HUES48 (cell line): Measurements from ENCODE around the gene CXCL9.
"Not testable (repeated sequence)": the region's sequence is repeated elsewhere in the genome, so short reads cannot be mapped to it uniquely, and the experiment has no call there.

Experiments used
- H3K27ac ChIP-seq: one replicate; pipeline ENCODE4 v1.7.0; 2013; ENCODE audit warnings: low read depth, low read length, inconsistent platforms
- H3K27me3 ChIP-seq: 2 replicates; pipeline ENCODE4 v1.6.1; 2013; ENCODE audit warnings: mild to moderate bottlenecking, low read length; ENCODE audit not compliant: control insufficient read depth, insufficient read depth
- H3K36me3 ChIP-seq: 2 replicates; pipeline ENCODE4 v1.6.1; 2013; ENCODE audit warnings: low read length; ENCODE audit not compliant: control insufficient read depth, insufficient read depth
- H3K4me1 ChIP-seq: 2 replicates; pipeline ENCODE4 v1.6.1; 2013; ENCODE audit warnings: mild to moderate bottlenecking, low read length; ENCODE audit not compliant: control insufficient read depth, insufficient read depth
- H3K4me3 ChIP-seq: 2 replicates; pipeline ENCODE4 v1.5.1; 2013; ENCODE audit warnings: mild to moderate bottlenecking, low read depth, low read length
- H3K9ac ChIP-seq: 2 replicates; pipeline ENCODE4 v1.6.1; 2013; ENCODE audit warnings: mild to moderate bottlenecking, low read depth, low read length, moderate library complexity
- H3K9me3 ChIP-seq: 2 replicates; pipeline ENCODE4 v1.6.1; 2013; ENCODE audit warnings: low read length; ENCODE audit not compliant: control insufficient read depth, insufficient read depth

Gene CXCL9

DNA sequence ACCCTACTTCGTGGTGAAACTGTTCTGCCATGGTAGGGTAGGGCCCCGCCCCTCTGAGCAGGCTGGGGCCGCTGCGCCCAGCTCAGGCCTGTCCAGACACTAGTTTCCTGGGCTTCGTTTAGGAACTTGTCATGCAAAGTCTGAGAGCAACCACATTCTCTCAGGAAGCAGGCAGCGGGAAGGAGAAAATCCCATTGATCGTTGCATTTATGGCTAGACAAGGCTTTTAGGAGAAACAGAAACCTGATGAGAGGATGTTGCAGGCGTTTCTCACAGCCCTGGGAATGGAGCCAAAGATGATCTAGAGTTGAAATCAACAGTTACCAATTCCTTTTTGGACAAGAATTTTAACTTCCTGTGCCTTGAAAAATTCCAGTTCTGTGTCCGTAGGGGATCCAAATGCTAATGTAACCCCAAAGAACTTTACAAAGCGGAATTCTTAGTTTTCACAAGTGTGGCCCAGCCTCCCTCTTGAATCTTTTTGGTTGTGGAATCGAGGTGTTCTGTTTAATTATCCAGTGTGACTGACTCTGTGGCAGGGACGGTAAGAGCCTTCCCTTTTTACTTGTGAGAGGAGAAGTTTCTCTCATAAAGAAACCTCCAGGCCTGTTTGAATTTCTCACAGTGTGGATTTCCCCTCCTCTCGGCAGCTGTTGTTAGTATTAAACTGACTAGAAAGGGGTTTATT lies 4.5 kb upstream of the CXCL9 start:
- Histone ChIP-seq H3K4me3 (no peak overlapping the region; the same call in 1 of the 2 replicates), H3K27ac (no peak overlapping the region), H3K9me3 (no peaks in the 10 kb centered on the region), H3K9ac (no peak overlapping the region), H3K36me3 (no peaks in the 10 kb centered on the region), H3K27me3 (no peaks in the 10 kb centered on the region), H3K4me1 (peaks cover 10% of the 10 kb centered on the region)

GRCh38 chr4:76011018-76011670 lies 3.8 kb upstream of the CXCL9 start:
- H3K9ac ChIP-seq, result no peak overlapping the region
- H3K27me3 ChIP-seq, result no peaks in the 10 kb centered on the region
- H3K4me3 ChIP-seq, result no peak overlapping the region
- no peaks in the 10 kb centered on the region for H3K9me3 ChIP-seq
- H3K4me1 ChIP-seq, result peaks cover 10% of the 10 kb centered on the region
- no peaks in the 10 kb centered on the region for H3K36me3 ChIP-seq
- no peak overlapping the region for H3K27ac ChIP-seq

- peaks cover 10% of the 10 kb centered on the region for H3K4me1 ChIP-seq
- no peak overlapping the region for H3K9ac ChIP-seq
- no peak overlapping the region for H3K27ac ChIP-seq
- no peaks in the 10 kb centered on the region for H3K9me3 ChIP-seq
- H3K36me3 ChIP-seq, result no peaks in the 10 kb centered on the region
- no peaks in the 10 kb centered on the region for H3K27me3 ChIP-seq
- no peak overlapping the region for H3K4me3 ChIP-seq
Measured at GRCh38 chr4:76010576-76010975, 3.3 kb upstream of the CXCL9 start.

- peaks cover 10% of the 10 kb centered on the region for H3K4me1 ChIP-seq
- no peaks in the 10 kb centered on the region for H3K9me3 ChIP-seq
- no peak overlapping the region for H3K4me3 ChIP-seq
- no peaks in the 10 kb centered on the region for H3K27me3 ChIP-seq
- H3K36me3 ChIP-seq, result no peaks in the 10 kb centered on the region
- H3K27ac ChIP-seq, result no peak overlapping the region
- H3K9ac ChIP-seq, result no peak overlapping the region
Measured at GRCh38 chr4:76009311-76009710, 2.0 kb upstream of the CXCL9 start.

- Histone ChIP-seq H3K9ac (no peak overlapping the region), H3K9me3 (no peaks in the 10 kb centered on the region), H3K4me3 (no peak overlapping the region), H3K27me3 (no peaks in the 10 kb centered on the region), H3K4me1 (no peaks in the 10 kb centered on the region), H3K27ac (no peak overlapping the region), H3K36me3 (no peaks in the 10 kb centered on the region)
Measured at GRCh38 chr4:76003620-76004019, 3.7 kb downstream of the CXCL9 start.

- no peak overlapping the region for H3K4me3 ChIP-seq
- no peaks in the 10 kb centered on the region for H3K4me1 ChIP-seq
- no peak overlapping the region for H3K27ac ChIP-seq
- H3K9ac ChIP-seq, result no peak overlapping the region
- no peaks in the 10 kb centered on the region for H3K27me3 ChIP-seq
- no peaks in the 10 kb centered on the region for H3K9me3 ChIP-seq
- no peaks in the 10 kb centered on the region for H3K36me3 ChIP-seq
Measured at GRCh38 chr4:76003035-76003434, 4.3 kb downstream of the CXCL9 start.

DNA sequence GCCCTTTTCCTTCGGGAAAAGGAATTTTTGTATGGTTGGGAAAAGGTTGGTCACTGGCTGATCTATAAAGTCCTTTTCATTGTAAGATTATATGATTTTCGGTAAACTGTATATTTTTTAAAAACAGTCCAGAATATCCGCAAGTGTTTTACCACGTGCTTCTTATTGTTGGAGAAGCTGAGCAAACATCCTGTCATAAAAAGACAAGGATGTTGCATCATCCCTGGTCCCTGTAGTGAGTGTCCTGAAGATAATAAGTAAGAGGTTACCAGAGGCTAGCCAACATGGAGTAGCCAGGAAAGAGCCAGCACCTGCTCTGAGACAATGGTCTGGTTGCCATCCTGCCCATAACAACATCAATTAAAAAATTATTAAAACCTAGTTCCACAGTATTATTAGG lies 5.1 kb downstream of the CXCL9 start:
- Histone ChIP-seq H3K9me3 (no peaks in the 10 kb centered on the region), H3K9ac (no peak overlapping the region), H3K27ac (no peak overlapping the region), H3K27me3 (no peaks in the 10 kb centered on the region), H3K4me1 (no peaks in the 10 kb centered on the region), H3K4me3 (no peak overlapping the region), H3K36me3 (no peaks in the 10 kb centered on the region)

DNA sequence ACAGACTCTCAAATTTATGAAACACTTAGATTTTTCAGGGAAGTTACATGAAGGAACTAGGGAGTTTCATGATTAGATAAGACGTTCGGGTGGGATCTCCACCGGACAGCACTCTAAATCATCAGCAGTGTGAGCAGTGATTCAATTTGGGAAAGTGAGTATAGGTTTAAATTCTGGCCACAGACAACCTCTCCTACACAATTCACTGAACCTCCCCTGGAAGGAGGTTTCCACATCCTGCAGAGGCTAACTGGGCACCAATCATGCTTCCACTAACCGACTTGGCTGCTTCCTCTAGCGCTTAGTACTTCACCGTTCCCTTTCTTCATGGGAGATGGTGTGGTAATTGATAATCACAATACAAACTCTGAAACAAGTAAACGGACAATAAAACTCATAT lies 5.6 kb downstream of the CXCL9 start:
- Histone ChIP-seq H3K4me1 (no peaks in the 10 kb centered on the region), H3K36me3 (no peaks in the 10 kb centered on the region), H3K4me3 (no peak overlapping the region), H3K9me3 (no peaks in the 10 kb centered on the region), H3K27ac (no peak overlapping the region), H3K27me3 (no peaks in the 10 kb centered on the region), H3K9ac (no peak overlapping the region)

DNA sequence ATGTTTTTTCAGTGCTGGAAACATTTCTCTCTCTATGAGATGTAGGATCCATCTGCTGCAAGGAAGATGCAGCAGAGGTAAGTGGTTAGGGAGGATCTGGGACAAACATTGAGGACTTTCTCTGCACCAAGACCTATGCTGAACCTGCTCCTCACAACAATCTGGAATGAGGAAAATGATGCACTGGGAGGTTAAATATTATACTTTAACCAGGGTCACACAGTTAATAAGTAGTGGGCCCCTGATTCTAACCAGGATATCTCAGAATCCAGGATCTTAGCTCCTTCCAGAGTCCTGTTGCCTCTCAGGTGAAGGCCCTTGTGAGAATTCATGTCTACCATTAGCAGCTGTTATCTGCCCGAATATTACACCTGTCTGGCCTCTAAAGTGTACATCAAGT lies 7.0 kb downstream of the CXCL9 start:
- no peak overlapping the region for H3K27ac ChIP-seq
- no peaks in the 10 kb centered on the region for H3K27me3 ChIP-seq
- H3K4me3 ChIP-seq, result no peak overlapping the region
- H3K9me3 ChIP-seq, result no peaks in the 10 kb centered on the region
- no peaks in the 10 kb centered on the region for H3K4me1 ChIP-seq
- no peaks in the 10 kb centered on the region for H3K36me3 ChIP-seq
- H3K9ac ChIP-seq, result no peak overlapping the region

DNA sequence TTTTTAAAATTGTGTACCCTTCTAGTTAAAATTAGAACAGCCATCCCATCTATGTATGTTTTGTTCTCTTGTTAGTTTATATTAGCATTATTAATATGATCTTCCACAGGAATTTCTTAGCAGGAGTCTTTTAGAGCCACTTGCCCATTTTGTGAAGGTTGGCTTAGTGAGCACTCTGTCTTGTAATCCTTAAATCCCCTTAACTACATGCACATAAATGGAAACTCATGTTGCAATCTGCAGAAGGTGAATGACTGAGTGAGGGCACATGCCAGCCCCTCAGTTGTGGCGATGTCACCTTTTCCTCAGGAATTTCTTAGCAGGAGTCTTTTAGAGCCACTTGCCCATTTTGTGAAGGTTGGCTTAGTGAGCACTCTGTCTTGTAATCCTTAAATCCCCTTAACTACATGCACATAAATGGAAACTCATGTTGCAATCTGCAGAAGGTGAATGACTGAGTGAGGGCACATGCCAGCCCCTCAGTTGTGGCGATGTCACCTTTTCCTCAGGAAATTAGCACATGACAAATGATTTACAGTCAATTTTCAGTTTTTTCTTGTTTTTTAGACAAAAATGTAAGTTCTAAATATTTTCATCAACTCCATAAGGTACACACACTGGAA lies 8.7 kb downstream of the CXCL9 start:
- H3K4me3 ChIP-seq, result not testable (repeated sequence)

DNA sequence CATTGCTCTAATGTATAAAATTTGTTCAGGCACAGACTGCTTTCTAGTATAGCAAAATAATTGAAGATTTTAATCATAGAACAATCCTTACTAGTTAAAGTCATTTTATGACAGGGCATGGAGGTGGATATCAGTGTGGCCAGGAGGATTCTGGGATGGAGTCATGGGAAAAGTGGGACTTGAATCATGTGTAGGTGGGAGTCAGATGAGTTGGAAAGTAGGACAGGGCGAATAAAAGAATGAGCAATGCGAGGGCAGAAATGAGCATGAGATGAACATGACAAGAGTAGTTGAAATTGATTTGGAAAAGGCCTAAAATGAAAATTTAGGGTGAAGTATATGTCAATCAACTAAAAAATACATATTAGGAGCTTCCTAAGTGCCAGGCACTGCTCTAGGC lies 9.4 kb downstream of the CXCL9 start:
- H3K36me3 ChIP-seq, result no peaks in the 10 kb centered on the region
- H3K4me3 ChIP-seq, result no peak overlapping the region
- no peaks in the 10 kb centered on the region for H3K4me1 ChIP-seq
- no peak overlapping the region for H3K27ac ChIP-seq
- H3K9ac ChIP-seq, result no peak overlapping the region
- H3K9me3 ChIP-seq, result no peaks in the 10 kb centered on the region
- no peaks in the 10 kb centered on the region for H3K27me3 ChIP-seq

More for the DNA sequence above, 8.7 kb downstream of the CXCL9 start:
- H3K27ac ChIP-seq, H3K9me3 ChIP-seq, H3K4me1 ChIP-seq, H3K36me3 ChIP-seq, H3K27me3 ChIP-seq, H3K9ac ChIP-seq: not testable (repeated sequence)
